IMR-90 (cell line): ENCODE data around the gene RBM7. TPM values are rescaled to one million over a fixed set of nuclear protein-coding genes. Genes with fewer than 3 reads are reported as not detected.

ENCODE experiments used
- ATAC-seq: fragments of 200-7000 bp; cut with Tn5 transposase; 2 replicates; pipeline ENCODE4 v1.9.1; 2020; ENCODE audit warnings: low read depth, mild to moderate bottlenecking, moderate library complexity
- BruUV-seq: library from RNA; stranded (reverse); fragments of 400-500 nt; replicated peaks from 2 replicates; lab custom pipeline; 2021; lab: Mats Ljungman, UMichigan
- CTCF ChIA-PET: fragments of 300-600 bp; formaldehyde crosslinking; extraction: SDS; loops from one replicate; lab custom pipeline; 2021; ENCODE audit warnings: antibody characterized with exemption; lab: Yijun Ruan, JAX
- POLR2A ChIA-PET: fragments of 300-600 bp; sonication (Branson Sonifier 250); formaldehyde crosslinking; loops from one replicate; lab custom pipeline; 2022; ENCODE audit warnings: antibody characterized with exemption; ENCODE audit not compliant: unreplicated experiment; lab: Charles Lee
- DNase-seq: peaks from one replicate; pipeline ENCODE4 v3.0.0; 2013
- H2AFZ ChIP-seq: replicated peaks from 2 replicates; pipeline ENCODE3; 2013; ENCODE audit warnings: low read length, mild to moderate bottlenecking; ENCODE audit not compliant: poor library complexity
- H2AK5ac ChIP-seq: 2 replicates; pipeline ENCODE4 v1.6.1; 2013; ENCODE audit warnings: low read depth, low read length, inconsistent platforms
- H2AK9ac ChIP-seq: replicated peaks from 2 replicates; pipeline ENCODE3; 2013; ENCODE audit warnings: mild to moderate bottlenecking, low read depth, low read length, moderate library complexity; ENCODE audit not compliant: poor library complexity
- H2BK120ac ChIP-seq: 2 replicates; pipeline ENCODE4 v1.6.1; 2013; ENCODE audit warnings: low read depth, low read length, inconsistent platforms
- H2BK15ac ChIP-seq: 3 replicates; pipeline ENCODE4 v1.6.1; 2013; ENCODE audit warnings: low read depth, low read length, inconsistent platforms
- H2BK20ac ChIP-seq: 2 replicates; pipeline ENCODE4 v1.6.1; 2013; ENCODE audit warnings: low read depth, mild to moderate bottlenecking, inconsistent platforms, low read length, moderate library complexity
- H2BK5ac ChIP-seq: 2 replicates; pipeline ENCODE4 v1.6.1; 2013; ENCODE audit warnings: mild to moderate bottlenecking, low read depth, low read length, inconsistent platforms; ENCODE audit not compliant: poor library complexity, severe bottlenecking
- H3K14ac ChIP-seq: replicated peaks from 2 replicates; pipeline ENCODE4 v1.6.1; 2013; ENCODE audit warnings: low read depth, low read length, inconsistent platforms
- H3K18ac ChIP-seq: 2 replicates; pipeline ENCODE4 v1.6.1; 2013; ENCODE audit warnings: low read depth, low read length, control low read depth
- H3K23ac ChIP-seq: 2 replicates; pipeline ENCODE4 v1.6.1; 2013; ENCODE audit warnings: low read depth, low read length, inconsistent platforms
- H3K27ac ChIP-seq: 2 replicates; pipeline ENCODE4 v1.5.1; 2013; ENCODE audit warnings: mild to moderate bottlenecking, control low read depth, low read length; ENCODE audit not compliant: insufficient read depth
- H3K27me3 ChIP-seq: 2 replicates; pipeline ENCODE4 v1.6.1; 2013; ENCODE audit warnings: low read length; ENCODE audit not compliant: control insufficient read depth, insufficient read depth
- H3K36me3 ChIP-seq: 2 replicates; pipeline ENCODE4 v1.6.1; 2013; ENCODE audit warnings: low read length, mixed read lengths; ENCODE audit not compliant: control insufficient read depth, insufficient read depth
- H3K4ac ChIP-seq: 2 replicates; pipeline ENCODE4 v1.6.1; 2013; ENCODE audit warnings: low read depth, low read length, inconsistent platforms
- H3K4me1 ChIP-seq: 2 replicates; pipeline ENCODE4 v1.6.1; 2013; ENCODE audit warnings: low read length, mixed read lengths; ENCODE audit not compliant: control insufficient read depth, insufficient read depth
- H3K4me2 ChIP-seq: 2 replicates; pipeline ENCODE4 v1.6.1; 2013; ENCODE audit warnings: low read depth, mild to moderate bottlenecking, control low read depth, low read length, moderate library complexity
- H3K4me3 ChIP-seq: 2 replicates; pipeline ENCODE4 v1.5.1; 2013; ENCODE audit warnings: low read depth, mild to moderate bottlenecking, control low read depth, low read length, moderate library complexity; ENCODE audit not compliant: insufficient read depth
- H3K56ac ChIP-seq: 2 replicates; pipeline ENCODE4 v1.6.1; 2013; ENCODE audit warnings: low read length, inconsistent platforms; ENCODE audit not compliant: insufficient read depth; ENCODE audit errors: extremely low read depth
- H3K79me1 ChIP-seq, 2 experiments: 2 replicates each; pipeline ENCODE4 v1.6.1; 2013; ENCODE audit warnings: low read length in 2 of 2, inconsistent platforms in 1 of 2, low read depth in 1 of 2
- H3K9ac ChIP-seq: 2 replicates; pipeline ENCODE4 v1.6.1; 2013; ENCODE audit warnings: low read depth, low read length, control low read depth
- H3K9me1 ChIP-seq: 2 replicates; pipeline ENCODE4 v1.6.1; 2013; ENCODE audit warnings: low read length, inconsistent platforms; ENCODE audit not compliant: insufficient read depth
- H3K9me3 ChIP-seq: 2 replicates; pipeline ENCODE4 v1.6.1; 2013; ENCODE audit warnings: low read length; ENCODE audit not compliant: control insufficient read depth, insufficient read depth
- H4K20me1 ChIP-seq: 2 replicates; pipeline ENCODE4 v1.6.1; 2013; ENCODE audit warnings: low read length, inconsistent platforms; ENCODE audit not compliant: insufficient read depth
- H4K5ac ChIP-seq: 2 replicates; pipeline ENCODE4 v1.6.1; 2013; ENCODE audit warnings: mild to moderate bottlenecking, low read depth, low read length, control low read depth
- H4K8ac ChIP-seq, 2 experiments: 2 replicates each; pipeline ENCODE4 v1.6.1; 2013; ENCODE audit warnings: low read depth in 2 of 2, low read length in 2 of 2, control low read depth in 1 of 2, inconsistent platforms in 1 of 2
- H4K91ac ChIP-seq: 2 replicates; pipeline ENCODE4 v1.6.1; 2013; ENCODE audit warnings: low read depth, low read length, inconsistent platforms; ENCODE audit not compliant: insufficient read depth
- BHLHE40 ChIP-seq: fragments of 150-350 bp; IDR thresholded peaks from 2 replicates; pipeline ENCODE4 v1.6.1; 2016; ENCODE audit warnings: mild to moderate bottlenecking, low read depth, low read length
- CEBPB ChIP-seq: IDR thresholded peaks from 2 replicates; pipeline ENCODE4 v1.6.1; 2012; ENCODE audit warnings: low read depth, low read length, improper control_type of control experiment
- CHD1 ChIP-seq: IDR thresholded peaks from 2 replicates; pipeline ENCODE4 v1.6.1; 2012; ENCODE audit warnings: low read depth, low read length, improper control_type of control experiment
- CTCF ChIP-seq: conservative IDR thresholded peaks from 2 replicates; pipeline ENCODE4 v1.5.1; 2012; ENCODE audit warnings: mild to moderate bottlenecking, low read depth, low read length, improper control_type of control experiment
- ELK1 ChIP-seq: fragments of 150-350 bp; IDR thresholded peaks from 2 replicates; pipeline ENCODE4 v1.6.1; 2016; ENCODE audit warnings: low read depth, mild to moderate bottlenecking, low read length, moderate library complexity, borderline replicate concordance
- FOS ChIP-seq: fragments of 150-350 bp; IDR thresholded peaks from 2 replicates; pipeline ENCODE4 v1.6.1; 2016; ENCODE audit warnings: low read depth, low read length
- MAFK ChIP-seq: IDR thresholded peaks from 2 replicates; pipeline ENCODE4 v1.6.1; 2012; ENCODE audit warnings: low read depth, low read length, improper control_type of control experiment
- MAZ ChIP-seq: IDR thresholded peaks from 2 replicates; pipeline ENCODE4 v1.6.1; 2012; ENCODE audit warnings: low read depth, mild to moderate bottlenecking, low read length, improper control_type of control experiment, moderate library complexity, borderline replicate concordance
- MXI1 ChIP-seq: IDR thresholded peaks from 2 replicates; pipeline ENCODE4 v1.6.1; 2012; ENCODE audit warnings: low read depth, mild to moderate bottlenecking, low read length, moderate library complexity, borderline replicate concordance
- NFE2L2 ChIP-seq: fragments of 150-350 bp; IDR thresholded peaks from 2 replicates; pipeline ENCODE4 v1.6.1; 2016; ENCODE audit warnings: low read depth, mild to moderate bottlenecking, low read length
- POLR2A ChIP-seq: IDR thresholded peaks from 2 replicates; pipeline ENCODE4 v1.6.1; 2012; ENCODE audit warnings: mild to moderate bottlenecking, low read depth, low read length
- RAD21 ChIP-seq: IDR thresholded peaks from 2 replicates; pipeline ENCODE4 v1.6.1; 2012; ENCODE audit warnings: low read length, improper control_type of control experiment
- RCOR1 ChIP-seq: IDR thresholded peaks from 2 replicates; pipeline ENCODE4 v1.6.1; 2012; ENCODE audit warnings: mild to moderate bottlenecking, low read length, improper control_type of control experiment; ENCODE audit not compliant: insufficient replicate concordance
- RFX5 ChIP-seq: IDR thresholded peaks from 2 replicates; pipeline ENCODE4 v1.8.0; 2012; ENCODE audit warnings: low read depth, mild to moderate bottlenecking, low read length, moderate library complexity
- SMC3 ChIP-seq: fragments of 150-350 bp; IDR thresholded peaks from 2 replicates; pipeline ENCODE4 v1.6.1; 2016; ENCODE audit warnings: low read depth, mild to moderate bottlenecking, antibody characterized with exemption, low read length, moderate library complexity
- USF2 ChIP-seq: fragments of 150-350 bp; IDR thresholded peaks from 2 replicates; pipeline ENCODE4 v1.6.1; 2017; ENCODE audit warnings: mild to moderate bottlenecking, antibody characterized with exemption, low read length, low read depth
- WGBS, 2 experiments: methylation state at CpG; one replicate each; pipeline versions ENCODE4 v1.1.5 to v1.1.7; 2013; ENCODE audit warnings: missing lambda C conversion rate in 2 of 2; ENCODE audit not compliant: insufficient read length in 1 of 2; ENCODE audit errors: extremely low coverage in 2 of 2; 5-methylcytosine and 5-hydroxymethylcytosine counted together
- dilution Hi-C: fragments of 300-500 bp; cut with HindIII; formaldehyde crosslinking; loops from one replicate; pipeline ENCODE4 v1.14.3; 2018; ENCODE audit warnings: low sequenced_read_pairs; ENCODE audit not compliant: unreplicated experiment
- in situ Hi-C: fragments of 300-500 bp; cut with MboI; formaldehyde crosslinking; loops from 3 replicates; pipeline ENCODE4 v1.14.3; 2019; ENCODE audit warnings: low sequenced_read_pairs, inconsistent platforms, mixed read lengths
- intact Hi-C: fragments of 100-400 bp; cut with micrococcal nuclease; formaldehyde crosslinking; loops from 2 replicates; pipeline ENCODE4 v1.10.0; 2022
- polyA plus RNA-seq, 3 experiments: library from polyadenylated mRNA; depleted of rRNA; stranded (reverse); fragments of >200 nt; gene quantifications; 2 replicates each; pipeline ENCODE4 v1.2.3, GENCODE V29; 2012; ENCODE audit warnings: low replicate concordance in 1 of 3
- total RNA-seq: library from RNA; depleted of rRNA; stranded (reverse); fragments of >200 nt; gene quantifications from 2 replicates; pipeline ENCODE4 v1.2.3, GENCODE V29; 2012

The RBM7 gene
- total and polyA plus RNA-seq, 2 of the 4 experiments (the other 2 are of a cell fraction): 27.8 to 111 TPM

GRCh38 chr11:114354076-114354475, 46.4 kb upstream of the RBM7 start:
- Histone ChIP-seq H4K5ac (no peak overlapping the region), H3K9me1 (peaks cover 4% of the 10 kb centered on the region; the same call in 1 of the 2 replicates), H3K27ac (no peak overlapping the region), H2BK15ac (no peak overlapping the region), H4K91ac (no peak overlapping the region), H3K4me2 (no peak overlapping the region; the same call in 1 of the 2 replicates), H3K4me1 (peaks cover 4% of the 10 kb centered on the region), H3K27me3 (no peaks in the 10 kb centered on the region), H3K18ac (peak overlapping the region; percentile 46; the same call in 1 of the 2 replicates), H3K23ac (no peak overlapping the region), H3K9ac (no peak overlapping the region), H3K14ac (0 out of 2 replicates have a peak overlapping the region, but pooled peaks have one; percentile 29), H2BK20ac (no peak overlapping the region), H4K8ac (peak overlapping the region in 1 of 2 experiments; percentile 64; a peak in 1 of 4 replicates), H3K36me3 (no peaks in the 10 kb centered on the region), H2AK9ac (no peak overlapping the region), H2BK120ac (0 out of 2 replicates have a peak overlapping the region, but pooled peaks have one; percentile 4), H3K56ac (no peak overlapping the region), H3K4me3 (no peak overlapping the region), H4K20me1 (no peaks in the 10 kb centered on the region), H2BK5ac (peak overlapping the region; percentile 40), H3K79me1 (no peaks in the 10 kb centered on the region), H3K9me3 (no peaks in the 10 kb centered on the region), H2AK5ac (no peak overlapping the region), H3K4ac (no peak overlapping the region), H2AFZ (no peak overlapping the region)
- no TSS peak for BruUV-seq
- WGBS, 2 experiments: no CpG with 5 or more reads among the region's 3 CpGs
- ChIA-PET CTCF (no interaction called here), POLR2A (no interaction called here)
- dilution Hi-C loops (no loop called here), intact Hi-C loops (no loop called here), in situ Hi-C loops (loop anchor here (5.0 to 10.0 kb wide), 2 partner anchors 43 to 91 kb away; no protein-coding TSS in a partner anchor)
- DNase-seq (peak; percentile 94), ATAC-seq (peak; percentile 71)
- TF ChIP-seq FOS: peak; percentile 64; the same call in 1 of the 2 replicates
- TF ChIP-seq RAD21: no peak
- peak; percentile 81 for TF ChIP-seq CEBPB
- no peak for TF ChIP-seq NFE2L2
- TF ChIP-seq BHLHE40: peak; percentile 78
- no peak for TF ChIP-seq RCOR1
- no peak for TF ChIP-seq SMC3
- TF ChIP-seq RFX5: no peak
- no peak for TF ChIP-seq MXI1
- TF ChIP-seq MAFK: no peak
- no peak for TF ChIP-seq ELK1
- no peak for TF ChIP-seq MAZ
- no peak for TF ChIP-seq CHD1
- no peak for TF ChIP-seq CTCF
- TF ChIP-seq USF2: no peak
- TF ChIP-seq POLR2A: no peak
